RWPE2 (cell line): Measurements from ENCODE around the gene PKD1.
A peak's percentile ranks its signal among the peaks of the same experiment; 100 is the strongest.

Source experiments
- ATAC-seq: fragments of 200-7000 bp; cut with Tn5 transposase; 3 replicates; pipeline ENCODE4 v1.9.1; 2021; ENCODE audit warnings: low read depth
- DNase-seq: peaks from one replicate; pipeline ENCODE4 v3.0.0-alpha.2; 2020; ENCODE audit warnings: low spot score
- H3K27ac ChIP-seq: fragments of 450-650 bp; 2 replicates; pipeline ENCODE4 v1.5.1; 2017; ENCODE audit warnings: mild to moderate bottlenecking; ENCODE audit not compliant: poor library complexity, severe bottlenecking
- H3K27me3 ChIP-seq: fragments of 250-450 bp; sonication (Bioruptor Pico); 2 replicates; pipeline ENCODE4 v1.5.1; 2021; ENCODE audit warnings: mild to moderate bottlenecking, moderate library complexity; ENCODE audit not compliant: insufficient read depth, poor library complexity, severe bottlenecking
- H3K36me3 ChIP-seq: fragments of 250-450 bp; sonication (Bioruptor Pico); 2 replicates; pipeline ENCODE4 v1.5.1; 2020; ENCODE audit warnings: low read depth, mild to moderate bottlenecking, moderate library complexity
- H3K4me1 ChIP-seq: fragments of 250-450 bp; sonication (Bioruptor Pico); 2 replicates; pipeline ENCODE4 v1.5.1; 2021; ENCODE audit warnings: mild to moderate bottlenecking, moderate library complexity; ENCODE audit not compliant: insufficient read depth, poor library complexity, severe bottlenecking
- H3K4me3 ChIP-seq: fragments of 250-450 bp; sonication (Bioruptor Pico); 2 replicates; pipeline ENCODE4 v1.5.1; 2021; ENCODE audit warnings: mild to moderate bottlenecking, moderate library complexity; ENCODE audit not compliant: severe bottlenecking
- H3K9me3 ChIP-seq: fragments of 250-450 bp; sonication (Bioruptor Pico); 2 replicates; pipeline ENCODE4 v1.5.1; 2021; ENCODE audit warnings: mild to moderate bottlenecking, moderate library complexity; ENCODE audit not compliant: severe bottlenecking
- TF ChIP-seq, protein P1 (sequence below): fragments of 450-650 bp; IDR thresholded peaks from one replicate; pipeline ENCODE4 v1.5.1; 2017; ENCODE audit warnings: mild to moderate bottlenecking, moderate library complexity; ENCODE audit not compliant: poor library complexity, severe bottlenecking

PKD1 gene

DNA sequence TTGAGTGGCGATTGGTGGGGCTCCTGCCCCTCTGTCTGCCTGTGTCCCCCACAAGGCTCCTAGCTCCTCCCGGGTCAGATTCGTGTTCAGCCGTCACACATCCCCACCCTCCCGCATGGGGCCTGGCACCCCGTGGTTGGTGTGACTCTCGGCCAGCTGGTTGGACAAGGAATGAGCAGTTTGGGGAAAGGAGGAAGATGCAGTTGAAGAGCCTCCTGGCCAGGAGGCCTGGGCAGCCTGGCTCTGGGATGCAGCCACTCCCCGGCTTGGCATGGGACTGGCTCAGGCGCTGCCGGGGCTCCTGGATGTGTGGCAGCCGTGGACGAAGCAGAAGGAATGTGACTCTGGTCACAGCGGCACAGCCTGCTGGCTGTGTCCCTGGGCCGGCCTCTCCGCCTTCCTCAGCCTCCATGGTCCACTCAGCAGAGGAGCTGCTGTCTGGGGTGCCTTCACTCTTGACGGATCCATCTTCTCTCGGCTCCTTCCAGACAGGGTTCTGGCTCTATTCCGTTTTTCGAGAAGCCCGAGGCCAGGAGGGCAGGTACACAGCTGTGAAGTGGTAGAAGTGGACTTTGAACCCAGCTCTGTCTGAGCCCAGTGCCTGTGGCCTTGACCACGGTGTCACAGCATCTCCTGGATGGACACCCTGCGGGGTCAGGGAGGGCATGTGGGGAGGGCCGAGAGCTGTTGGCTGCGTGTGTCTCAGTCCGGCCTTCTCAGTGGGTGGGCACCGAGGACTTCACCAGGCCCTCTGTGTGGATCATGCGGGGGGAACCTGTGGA, 22.0 kb upstream of the PKD1 start:
- H3K4me1 ChIP-seq = peaks cover 40% of the 10 kb centered on the region
- H3K27ac ChIP-seq = peak overlapping the region; percentile 93
- H3K9me3 ChIP-seq = no peaks in the 10 kb centered on the region
- ATAC-seq (no peak), DNase-seq (no peak)
- no peaks in the 10 kb centered on the region for H3K27me3 ChIP-seq
- TF ChIP-seq, protein P1, sequence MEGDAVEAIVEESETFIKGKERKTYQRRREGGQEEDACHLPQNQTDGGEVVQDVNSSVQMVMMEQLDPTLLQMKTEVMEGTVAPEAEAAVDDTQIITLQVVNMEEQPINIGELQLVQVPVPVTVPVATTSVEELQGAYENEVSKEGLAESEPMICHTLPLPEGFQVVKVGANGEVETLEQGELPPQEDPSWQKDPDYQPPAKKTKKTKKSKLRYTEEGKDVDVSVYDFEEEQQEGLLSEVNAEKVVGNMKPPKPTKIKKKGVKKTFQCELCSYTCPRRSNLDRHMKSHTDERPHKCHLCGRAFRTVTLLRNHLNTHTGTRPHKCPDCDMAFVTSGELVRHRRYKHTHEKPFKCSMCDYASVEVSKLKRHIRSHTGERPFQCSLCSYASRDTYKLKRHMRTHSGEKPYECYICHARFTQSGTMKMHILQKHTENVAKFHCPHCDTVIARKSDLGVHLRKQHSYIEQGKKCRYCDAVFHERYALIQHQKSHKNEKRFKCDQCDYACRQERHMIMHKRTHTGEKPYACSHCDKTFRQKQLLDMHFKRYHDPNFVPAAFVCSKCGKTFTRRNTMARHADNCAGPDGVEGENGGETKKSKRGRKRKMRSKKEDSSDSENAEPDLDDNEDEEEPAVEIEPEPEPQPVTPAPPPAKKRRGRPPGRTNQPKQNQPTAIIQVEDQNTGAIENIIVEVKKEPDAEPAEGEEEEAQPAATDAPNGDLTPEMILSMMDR = no peak
- no peak overlapping the region for H3K4me3 ChIP-seq
- peaks cover 28% of the 10 kb centered on the region for H3K36me3 ChIP-seq

DNA sequence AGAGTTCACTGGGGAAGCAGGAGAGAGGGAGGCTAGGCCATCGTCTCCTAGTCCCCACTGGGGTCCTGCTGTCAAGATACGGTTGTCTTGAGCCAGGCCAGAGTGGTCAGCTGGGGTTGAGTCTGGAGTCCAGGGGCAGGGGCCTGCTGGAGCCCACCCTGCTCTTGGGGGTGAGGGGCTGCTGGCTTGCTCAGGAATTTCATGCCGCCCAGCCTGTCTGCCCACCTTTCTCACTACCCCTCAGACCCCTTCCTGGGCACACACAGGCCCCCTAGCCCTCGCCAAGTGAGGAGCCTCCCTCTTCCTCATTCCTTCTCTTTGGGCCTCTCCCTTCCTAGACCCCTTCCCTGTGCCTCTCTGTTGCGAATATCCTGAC, 21.1 kb upstream of the PKD1 start:
- peak overlapping the region; percentile 93 for H3K27ac ChIP-seq
- no peak for ATAC-seq
- H3K4me1 ChIP-seq = peaks cover 37% of the 10 kb centered on the region
- TF ChIP-seq, protein P1 = no peak
- peak overlapping the region; percentile 81 for H3K4me3 ChIP-seq
- H3K27me3 ChIP-seq = no peaks in the 10 kb centered on the region
- H3K36me3 ChIP-seq = peaks cover 34% of the 10 kb centered on the region
- no peaks in the 10 kb centered on the region for H3K9me3 ChIP-seq
- DNase-seq = no peak

DNA sequence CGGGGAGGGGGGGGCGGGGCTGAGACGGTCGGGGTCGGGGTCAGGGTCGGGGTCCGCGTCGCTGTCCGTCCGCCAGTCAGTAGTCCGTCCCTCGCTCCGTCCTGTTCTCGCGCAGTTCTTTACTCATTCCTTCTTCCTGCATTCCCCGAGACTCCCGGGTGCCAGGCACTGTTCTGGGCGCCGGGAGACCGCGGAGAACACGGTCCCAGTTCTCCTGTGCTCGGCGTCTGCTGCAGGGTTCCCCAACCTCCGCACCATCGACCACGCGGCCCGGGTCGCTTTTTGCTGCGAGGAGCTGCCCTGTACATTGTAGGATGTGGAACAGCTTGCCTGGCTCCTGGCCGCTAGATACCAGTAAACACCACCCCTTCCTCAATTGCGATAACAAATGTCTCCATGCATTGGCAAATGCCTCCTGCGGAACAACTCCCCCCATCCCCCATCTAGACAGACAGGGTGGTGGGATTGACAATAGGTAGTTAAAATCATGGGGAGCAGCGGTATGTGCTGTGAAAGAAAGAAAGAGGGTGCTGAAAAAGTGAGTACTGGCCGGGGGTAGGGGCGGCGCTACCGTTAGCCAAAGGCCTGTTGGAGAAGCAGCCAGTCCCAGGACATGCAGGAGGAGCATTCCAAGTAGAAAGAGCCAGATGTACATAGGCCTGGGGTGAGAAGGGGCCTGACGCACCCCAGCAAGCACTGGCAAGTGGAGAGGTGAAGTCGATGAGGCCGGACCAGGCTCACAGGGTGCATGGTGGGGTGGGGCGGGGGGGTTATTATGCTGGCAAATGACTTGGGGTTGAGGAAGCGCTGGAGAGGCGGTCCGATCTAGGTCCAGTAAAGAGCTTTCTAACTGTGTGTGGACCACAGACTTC, 20.5 kb upstream of the PKD1 start:
- peak overlapping the region; percentile 93 for H3K27ac ChIP-seq
- H3K4me1 ChIP-seq = peaks cover 37% of the 10 kb centered on the region
- H3K36me3 ChIP-seq = peaks cover 40% of the 10 kb centered on the region
- H3K9me3 ChIP-seq = no peaks in the 10 kb centered on the region
- DNase-seq (no peak), ATAC-seq (peak; percentile 11; the same call in 2 of the 3 replicates)
- TF ChIP-seq, protein P1 = no peak
- peak overlapping the region; percentile 81 for H3K4me3 ChIP-seq
- no peaks in the 10 kb centered on the region for H3K27me3 ChIP-seq

DNA sequence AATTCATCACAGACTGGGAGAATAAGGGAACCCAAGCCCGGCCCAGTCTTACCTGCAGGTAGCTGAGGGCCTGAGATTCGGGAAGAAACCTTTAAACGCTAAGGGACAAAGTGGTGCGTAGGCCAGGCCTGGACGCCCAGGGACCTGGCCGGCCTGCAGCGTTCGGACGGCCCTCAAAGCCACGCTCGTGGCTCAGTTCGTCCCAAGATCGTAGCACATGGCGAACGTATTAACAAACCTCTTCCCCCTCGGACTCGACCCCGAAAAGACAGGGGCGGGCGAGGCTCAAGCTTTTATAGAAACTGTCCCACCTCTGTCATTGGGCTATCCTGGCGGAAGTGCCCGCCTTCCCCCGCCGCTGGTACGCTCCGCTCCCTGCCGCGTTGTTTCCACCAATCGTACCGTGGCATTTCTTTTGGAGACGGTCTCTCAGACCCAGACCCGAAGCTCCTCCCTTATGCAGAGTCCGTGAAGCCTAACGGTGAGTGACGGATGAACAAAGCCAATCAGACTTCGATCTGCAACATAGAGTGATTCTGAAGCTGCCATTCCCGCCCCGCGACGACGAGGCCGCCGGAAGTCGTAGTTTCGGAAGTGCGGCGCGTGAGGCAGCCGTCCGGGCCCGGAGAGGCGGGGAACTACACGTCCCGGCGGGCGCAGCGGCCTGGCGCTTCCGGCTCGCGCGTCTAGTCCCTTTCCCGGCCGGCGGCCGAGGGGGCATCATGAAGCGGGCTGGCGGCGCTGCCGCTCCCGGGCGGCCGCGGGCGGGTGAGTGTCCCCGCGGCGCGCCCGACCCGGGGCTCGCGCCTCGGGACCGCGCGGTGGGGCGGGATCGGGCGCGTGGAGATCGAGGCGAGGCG, 19.6 kb upstream of the PKD1 start, which contains the start of gene TRAF7:
Gene TRAF7, plus strand, starts transcription at position 692 of the 860 bp plus-strand sequence. CDS start 8,139 bp downstream, outside the sequence.
- TF ChIP-seq, protein P1 = no peak
- Histone ChIP-seq H3K36me3 (peaks cover 42% of the 10 kb centered on the region), H3K4me1 (peaks cover 38% of the 10 kb centered on the region), H3K27me3 (no peaks in the 10 kb centered on the region), H3K9me3 (no peaks in the 10 kb centered on the region), H3K27ac (peak within 1 kb of the TSS; percentile 93), H3K4me3 (peak within 1 kb of the TSS; percentile 81)
- peak; percentile 99 for DNase-seq
- peak; percentile 77 for ATAC-seq
